ES-I3 (cell line): ENCODE results near the gene GPR17.

Experiments used
- H3K36me3 ChIP-seq: 2 replicates; pipeline ENCODE4 v1.6.1; 2013; ENCODE audit warnings: mild to moderate bottlenecking, low read length, control low read depth, moderate library complexity; ENCODE audit not compliant: insufficient read depth
- H3K4me1 ChIP-seq: 2 replicates; pipeline ENCODE4 v1.6.1; 2013; ENCODE audit warnings: mild to moderate bottlenecking, control low read depth, low read length; ENCODE audit not compliant: insufficient read depth
- H3K9ac ChIP-seq: 2 replicates; pipeline ENCODE4 v1.6.1; 2013; ENCODE audit warnings: low read depth, mild to moderate bottlenecking, low read length, moderate library complexity
- H3K9me3 ChIP-seq: 2 replicates; pipeline ENCODE4 v1.6.1; 2013; ENCODE audit warnings: mild to moderate bottlenecking, low read length, moderate library complexity; ENCODE audit not compliant: control insufficient read depth, insufficient read depth

The GPR17 gene

GRCh38 chr2:127640082-127641072 lies 5.6 kb upstream of the GPR17 start:
- Histone ChIP-seq H3K4me1 (peaks cover 9% of the 10 kb centered on the region; the same call in 1 of the 2 replicates), H3K36me3 (no peaks in the 10 kb centered on the region)

GRCh38 chr2:127641133-127641532 lies 4.8 kb upstream of the GPR17 start:
- Histone ChIP-seq H3K9ac (no peak overlapping the region), H3K4me1 (peaks cover 9% of the 10 kb centered on the region; the same call in 1 of the 2 replicates), H3K9me3 (no peaks in the 10 kb centered on the region), H3K36me3 (no peaks in the 10 kb centered on the region)

More at GRCh38 chr2:127640082-127641072, 5.6 kb upstream of the GPR17 start:
- H3K9ac ChIP-seq = no peak overlapping the region
- H3K9me3 ChIP-seq = no peaks in the 10 kb centered on the region

DNA sequence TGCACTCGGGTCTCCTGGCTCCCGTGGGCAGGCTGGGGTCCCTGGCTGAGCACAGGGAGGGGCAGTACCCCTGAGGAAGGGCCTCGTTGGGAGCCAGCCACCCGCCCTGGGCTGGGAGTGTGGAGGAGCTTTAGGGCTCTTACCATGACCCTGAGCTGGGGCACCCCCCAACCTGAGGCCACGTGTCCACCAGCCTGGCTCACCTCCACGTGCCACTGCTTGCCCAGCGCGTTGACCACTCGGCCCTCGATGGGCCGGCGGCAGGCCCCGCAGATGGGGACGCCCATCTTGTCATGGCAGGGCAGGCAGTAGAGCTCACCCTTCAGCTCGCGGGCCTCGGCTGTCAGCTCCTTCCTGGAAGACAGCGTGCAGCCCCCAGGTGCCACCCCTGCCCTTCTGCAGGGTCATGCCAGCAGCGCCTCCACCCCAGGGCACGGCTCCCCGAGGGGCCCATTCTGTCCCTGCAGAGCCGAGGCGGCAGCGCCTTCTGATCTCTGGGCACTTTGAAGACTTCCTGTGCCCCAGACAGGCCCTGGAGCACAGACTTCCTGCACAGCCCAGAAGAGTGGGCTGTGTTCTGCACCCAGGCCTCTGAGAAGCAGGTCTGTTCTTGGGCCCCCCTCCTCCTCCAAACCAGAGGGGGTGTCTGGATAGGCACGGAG lies 4.0 kb upstream of the GPR17 start:
- H3K9me3 ChIP-seq = no peaks in the 10 kb centered on the region
- no peaks in the 10 kb centered on the region for H3K36me3 ChIP-seq
- peaks cover 6% of the 10 kb centered on the region; the same call in 1 of the 2 replicates for H3K4me1 ChIP-seq
- no peak overlapping the region for H3K9ac ChIP-seq

GRCh38 chr2:127642706-127643438 lies 3.1 kb upstream of the GPR17 start:
- Histone ChIP-seq H3K4me1 (no peaks in the 10 kb centered on the region; the same call in 1 of the 2 replicates), H3K9me3 (no peaks in the 10 kb centered on the region), H3K9ac (no peak overlapping the region), H3K36me3 (no peaks in the 10 kb centered on the region)

DNA sequence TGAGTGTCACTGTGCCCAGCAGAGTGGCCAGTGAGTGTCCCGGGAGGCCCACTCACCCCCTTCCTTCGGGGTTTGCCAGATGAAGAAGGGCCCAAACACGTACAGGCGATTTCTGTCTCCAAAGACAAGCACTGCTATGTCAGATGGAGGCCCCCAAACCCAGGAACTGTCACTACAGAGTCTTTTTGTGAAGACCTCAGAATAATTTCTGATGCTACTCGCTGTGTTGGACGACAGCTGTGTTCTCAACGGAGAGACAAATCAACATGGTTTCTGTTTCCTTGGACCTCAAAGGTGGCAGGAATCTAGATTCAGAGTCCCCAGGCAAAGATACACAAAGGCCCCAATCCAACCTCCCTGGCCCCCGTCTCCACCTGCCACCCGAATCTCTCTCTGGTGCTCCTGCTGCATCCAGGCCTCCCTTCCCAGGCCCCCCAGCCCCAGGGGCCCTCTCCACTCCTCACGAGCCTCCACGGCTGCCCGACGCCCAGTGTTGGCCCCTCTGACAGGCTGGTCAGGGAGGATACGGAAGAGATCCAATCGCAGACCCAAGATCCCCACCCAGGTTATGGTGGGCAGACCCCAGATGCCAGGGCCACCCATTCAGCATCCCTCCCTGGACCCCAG lies 2.4 kb upstream of the GPR17 start:
- no peak overlapping the region for H3K9ac ChIP-seq
- H3K9me3 ChIP-seq = no peaks in the 10 kb centered on the region
- H3K4me1 ChIP-seq = no peaks in the 10 kb centered on the region
- no peaks in the 10 kb centered on the region for H3K36me3 ChIP-seq

DNA sequence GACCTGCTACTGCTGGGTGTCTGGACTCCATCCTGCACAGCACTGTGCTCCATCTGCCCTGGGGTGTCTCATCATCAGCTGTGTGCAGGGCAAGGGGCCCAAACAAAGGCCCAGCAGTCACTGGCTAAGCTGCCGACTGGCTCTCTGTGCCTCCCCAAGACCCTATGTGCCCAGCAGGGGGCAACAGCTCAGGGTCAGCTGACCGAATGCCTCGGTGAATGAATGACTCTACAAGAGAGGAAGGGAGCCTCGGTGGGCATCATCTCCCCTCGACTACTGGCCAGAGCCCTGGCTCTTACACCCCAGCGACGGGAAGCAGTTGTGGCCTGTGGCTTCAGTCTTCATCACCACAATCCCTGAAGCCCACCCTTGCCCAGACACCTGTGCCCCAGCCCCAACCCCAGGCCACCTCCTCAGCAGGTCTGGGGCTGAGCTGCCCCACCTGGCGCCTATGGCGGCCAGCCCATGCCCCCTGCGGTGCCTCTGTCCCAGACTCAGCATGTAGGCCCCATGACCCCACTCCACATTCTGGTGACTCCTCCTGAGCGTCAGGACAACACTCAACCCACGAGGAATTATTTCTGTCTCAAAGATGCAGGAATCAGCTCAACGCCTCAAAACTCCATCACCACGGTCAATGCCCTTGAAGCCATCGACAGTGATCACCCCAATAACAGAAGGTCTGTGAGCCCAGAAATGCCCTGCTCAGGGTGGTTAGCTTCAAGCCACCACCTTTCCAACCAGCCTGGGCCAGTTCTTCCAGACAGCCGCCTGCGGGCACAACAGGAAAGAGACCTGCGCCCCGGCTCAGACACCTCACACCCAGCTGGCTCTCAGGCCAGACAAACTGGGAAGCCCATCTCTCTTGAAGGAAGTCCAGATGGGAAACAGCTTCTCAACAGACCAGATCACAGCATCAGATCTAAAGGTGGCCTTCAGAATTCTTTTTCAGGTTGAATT lies 1.6 kb upstream of the GPR17 start:
- no peaks in the 10 kb centered on the region for H3K36me3 ChIP-seq
- no peaks in the 10 kb centered on the region for H3K9me3 ChIP-seq
- no peaks in the 10 kb centered on the region for H3K4me1 ChIP-seq
- H3K9ac ChIP-seq = no peak overlapping the region

DNA sequence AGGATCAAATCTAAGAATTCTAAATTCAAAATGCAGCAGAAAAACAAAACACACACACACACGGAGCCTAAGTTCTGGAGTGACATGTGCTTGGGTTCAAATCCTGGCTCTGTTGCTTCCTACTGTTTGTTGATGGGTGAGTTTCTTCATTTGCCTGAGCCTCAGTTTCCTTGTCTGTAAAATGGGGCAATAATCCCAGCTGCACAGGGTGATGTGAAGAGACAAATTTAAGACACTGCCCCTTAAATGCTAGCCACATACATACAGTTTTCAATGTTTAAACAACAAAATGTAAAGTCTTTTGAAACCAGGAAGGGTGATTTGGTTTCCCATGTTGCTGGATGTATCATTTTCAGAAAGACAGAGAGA lies 943 bp upstream of the GPR17 start:
- Histone ChIP-seq H3K9ac (no peak overlapping the region), H3K4me1 (no peaks in the 10 kb centered on the region), H3K36me3 (no peaks in the 10 kb centered on the region), H3K9me3 (no peaks in the 10 kb centered on the region)

DNA sequence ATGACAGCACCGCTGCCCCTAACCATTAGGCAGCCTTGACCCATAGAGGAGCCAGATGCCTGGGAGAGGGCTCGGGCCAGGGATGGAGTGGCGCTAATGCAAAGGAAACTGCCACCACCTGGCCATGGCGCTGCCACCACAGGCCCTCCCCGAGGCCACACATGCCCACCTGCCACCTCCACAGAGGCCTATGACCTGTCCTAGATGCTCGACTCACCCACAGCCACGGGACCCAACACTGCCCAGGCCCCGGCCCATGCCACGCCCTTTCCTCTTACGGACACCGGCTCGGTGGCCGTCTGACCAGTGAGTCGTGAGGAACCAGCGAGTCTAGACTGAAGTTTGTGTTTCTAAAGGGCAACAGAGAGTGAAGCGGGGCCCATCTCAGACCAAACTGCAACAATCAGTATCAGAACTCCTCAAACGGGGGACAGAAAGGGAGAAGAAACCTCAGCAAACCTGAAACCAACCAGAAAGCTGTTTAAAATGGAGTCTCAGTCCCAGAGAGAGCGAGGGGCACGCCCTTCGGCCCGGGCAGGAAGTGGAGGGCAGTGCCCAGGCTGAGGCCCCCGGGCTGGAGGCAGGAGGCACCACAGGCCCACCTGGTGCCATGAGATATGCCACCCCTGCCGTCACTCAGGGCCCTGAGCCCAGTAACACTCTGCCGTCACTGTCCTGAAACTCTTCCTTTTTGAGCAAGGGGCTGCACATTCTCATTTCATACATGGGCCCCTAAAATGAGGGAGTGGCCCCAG lies 711 bp downstream of the GPR17 start:
- no peaks in the 10 kb centered on the region for H3K4me1 ChIP-seq

GRCh38 chr2:127647242-127648190 lies 1.6 kb downstream of the GPR17 start:
- no peaks in the 10 kb centered on the region for H3K9me3 ChIP-seq
- H3K4me1 ChIP-seq = no peaks in the 10 kb centered on the region
- H3K9ac ChIP-seq = no peak overlapping the region
- H3K36me3 ChIP-seq = no peaks in the 10 kb centered on the region

More for the DNA sequence above, 711 bp downstream of the GPR17 start:
- H3K36me3 ChIP-seq = no peaks in the 10 kb centered on the region
- H3K9ac ChIP-seq = no peak overlapping the region
- H3K9me3 ChIP-seq = no peaks in the 10 kb centered on the region

GRCh38 chr2:127648321-127648720 lies 2.4 kb downstream of the GPR17 start:
- Histone ChIP-seq H3K9me3 (no peaks in the 10 kb centered on the region), H3K9ac (no peak overlapping the region), H3K4me1 (no peaks in the 10 kb centered on the region), H3K36me3 (no peaks in the 10 kb centered on the region)

DNA sequence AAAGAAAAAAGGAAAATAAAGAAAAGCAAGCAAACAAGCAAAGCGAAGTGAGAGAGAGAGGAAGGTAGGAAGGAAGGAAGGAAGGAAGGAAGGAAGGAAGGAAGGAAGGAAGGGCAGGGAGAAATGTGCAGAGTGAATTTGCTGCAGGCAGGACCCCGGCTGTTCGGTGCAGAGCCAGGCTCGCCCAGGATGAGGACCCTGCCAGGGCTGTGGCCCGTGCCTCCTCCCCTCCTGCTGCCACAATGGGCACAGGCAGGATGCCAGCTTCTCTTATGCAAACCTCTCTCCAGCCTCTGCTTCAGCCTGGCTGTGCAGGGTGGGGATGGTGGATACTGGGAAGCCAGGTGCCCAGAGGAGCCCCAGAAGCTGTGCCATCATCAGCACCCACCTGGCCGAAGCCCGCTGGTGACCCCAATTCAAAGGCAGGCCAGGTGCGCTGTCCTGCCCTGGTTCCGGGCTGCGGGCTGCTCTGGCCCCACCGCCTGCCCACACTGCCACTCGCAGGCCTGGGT lies 3.2 kb downstream of the GPR17 start:
- no peaks in the 10 kb centered on the region for H3K36me3 ChIP-seq
- H3K9me3 ChIP-seq = no peaks in the 10 kb centered on the region
- no peak overlapping the region for H3K9ac ChIP-seq
- H3K4me1 ChIP-seq = no peaks in the 10 kb centered on the region

GRCh38 chr2:127649684-127650040 lies 3.7 kb downstream of the GPR17 start:
- H3K9ac ChIP-seq = no peak overlapping the region
- no peaks in the 10 kb centered on the region for H3K9me3 ChIP-seq
- H3K36me3 ChIP-seq = no peaks in the 10 kb centered on the region
- H3K4me1 ChIP-seq = no peaks in the 10 kb centered on the region
